Kasumi-1 (cell line): ENCODE measurements around the gene EPHX1.
"Not testable (repeated sequence)": the region's sequence is repeated elsewhere in the genome, so short reads cannot be mapped to it uniquely, and the experiment has no call there.

Experiments used
- DNase-seq, 2 experiments: peaks; one replicate each; lab custom pipeline; 2025; lab: John Stamatoyannopoulos, UW

Gene EPHX1

GRCh38 chr1:225881081-225881958 is 71.4 kb downstream of the EPHX1 start:
- no peak for DNase-seq

GRCh38 chr1:225881959-225882693 is 72.2 kb downstream of the EPHX1 start, which contains the start of gene TMEM63A:
Gene TMEM63A (minus strand): TSS chr1:225882380. CDS start chr1:225877580, 4,800 bp downstream.
- peak; percentile 81 to 88 for DNase-seq

GRCh38 chr1:225882694-225883615 is 73.0 kb downstream of the EPHX1 start:
- peak; percentile 44 to 52 for DNase-seq

- DNase-seq = no peak
These were observed 73.8 kb downstream of the EPHX1 start for GRCh38 chr1:225883616-225884265.

GRCh38 chr1:225885336-225885735 is 75.4 kb downstream of the EPHX1 start:
- no peak for DNase-seq

GRCh38 chr1:225886159-225887029 is 76.5 kb downstream of the EPHX1 start:
- DNase-seq = no peak

GRCh38 chr1:225887030-225887314 is 77.0 kb downstream of the EPHX1 start:
- no peak for DNase-seq

- not testable (repeated sequence) for DNase-seq
These were observed 77.8 kb downstream of the EPHX1 start for GRCh38 chr1:225887554-225888288.

GRCh38 chr1:225888289-225888897 is 78.5 kb downstream of the EPHX1 start:
- no peak for DNase-seq

- DNase-seq = no peak
These were observed 79.1 kb downstream of the EPHX1 start, which contains the start of gene LEFTY1 for GRCh38 chr1:225888898-225889601. Gene LEFTY1 (minus strand): TSS chr1:225889146. CDS start chr1:225889066, 80 bp downstream.

GRCh38 chr1:225889743-225890142 is 79.8 kb downstream of the EPHX1 start:
- DNase-seq = no peak

- DNase-seq = no peak
These were observed 80.7 kb downstream of the EPHX1 start for GRCh38 chr1:225890346-225891228.

- DNase-seq = no peak
These were observed 81.5 kb downstream of the EPHX1 start for GRCh38 chr1:225891229-225891972.

- no peak for DNase-seq
These were observed 82.4 kb downstream of the EPHX1 start for GRCh38 chr1:225892307-225892706.
